Osteoblast (primary cell): ENCODE measurements around the gene CBLIF. TPM values are rescaled to one million over a fixed set of nuclear protein-coding genes. Genes with fewer than 3 reads are reported as not detected.

Source experiments
- DNase-seq: peaks from one replicate; pipeline ENCODE4 v3.0.0; 2011; ENCODE audit warnings: low spot score, mixed read lengths; ENCODE audit not compliant: insufficient read length; ENCODE audit errors: missing footprints
- H2AFZ ChIP-seq: 2 replicates; pipeline ENCODE4 v1.6.0; 2011; ENCODE audit warnings: mild to moderate bottlenecking, low read length
- H3K27ac ChIP-seq: 2 replicates; pipeline ENCODE4 v1.5.1; 2011; ENCODE audit warnings: mild to moderate bottlenecking, low read depth, low read length, moderate library complexity
- H3K27me3 ChIP-seq: 2 replicates; pipeline ENCODE4 v1.6.0; 2012; ENCODE audit warnings: mild to moderate bottlenecking, control low read depth, inconsistent platforms, low read length, moderate library complexity; ENCODE audit not compliant: insufficient read depth
- H3K36me3 ChIP-seq: 2 replicates; pipeline ENCODE4 v1.5.1; 2011; ENCODE audit warnings: mild to moderate bottlenecking, low read length, control low read depth, moderate library complexity; ENCODE audit not compliant: insufficient read depth
- H3K4me1 ChIP-seq: 2 replicates; pipeline ENCODE4 v1.5.1; 2011; ENCODE audit warnings: mild to moderate bottlenecking, low read length, control low read depth, moderate library complexity; ENCODE audit not compliant: insufficient read depth
- H3K4me2 ChIP-seq: 2 replicates; pipeline ENCODE4 v1.6.0; 2011; ENCODE audit warnings: mild to moderate bottlenecking, low read length; ENCODE audit not compliant: insufficient read depth
- H3K4me3 ChIP-seq: fragments of 200-600 bp; sonication (generic); 3 replicates; pipeline ENCODE4 v1.5.1; 2012; ENCODE audit warnings: mild to moderate bottlenecking, low read length, inconsistent platforms; ENCODE audit not compliant: insufficient read depth
- H3K79me2 ChIP-seq: 2 replicates; pipeline ENCODE4 v1.6.0; 2012; ENCODE audit warnings: mild to moderate bottlenecking, low read length, control low read depth, inconsistent platforms; ENCODE audit not compliant: insufficient read depth
- H3K9me3 ChIP-seq: 2 replicates; pipeline ENCODE4 v1.5.1; 2011; ENCODE audit warnings: low read depth, low read length, control low read depth
- H4K20me1 ChIP-seq: 2 replicates; pipeline ENCODE4 v1.6.0; 2012; ENCODE audit warnings: mild to moderate bottlenecking, low read length, control low read depth; ENCODE audit not compliant: insufficient read depth
- CTCF ChIP-seq: IDR thresholded peaks from 2 replicates; pipeline ENCODE4 v1.5.1; 2011; ENCODE audit warnings: mild to moderate bottlenecking, low read depth, low read length, moderate library complexity; ENCODE audit errors: extremely low read depth
- total RNA-seq: library from RNA; depleted of rRNA; stranded (reverse); fragments of >200 nt; gene quantifications from 2 replicates; pipeline ENCODE4 v1.2.3, GENCODE V29; 2012

Gene CBLIF
- total RNA-seq, 1 donor, result not detected

- Histone ChIP-seq H3K4me2 (no peak overlapping the region), H3K27me3 (no peaks in the 10 kb centered on the region), H3K36me3 (no peaks in the 10 kb centered on the region), H3K27ac (no peak overlapping the region), H3K79me2 (no peaks in the 10 kb centered on the region), H2AFZ (no peak overlapping the region), H3K9me3 (no peaks in the 10 kb centered on the region), H3K4me3 (no peak overlapping the region), H4K20me1 (no peaks in the 10 kb centered on the region), H3K4me1 (no peaks in the 10 kb centered on the region)
- TF ChIP-seq CTCF, result no peak
- DNase-seq, result no peak
Observed at GRCh38 chr11:59842316-59842715, 3.0 kb downstream of the CBLIF start.

GRCh38 chr11:59841514-59841913 lies 3.8 kb downstream of the CBLIF start:
- H3K4me2 ChIP-seq, result no peak overlapping the region
- no peak overlapping the region for H3K27ac ChIP-seq
- no peak for TF ChIP-seq CTCF
- no peak overlapping the region for H3K4me3 ChIP-seq
- H3K79me2 ChIP-seq, result no peaks in the 10 kb centered on the region
- H3K36me3 ChIP-seq, result no peaks in the 10 kb centered on the region
- H2AFZ ChIP-seq, result no peak overlapping the region
- no peaks in the 10 kb centered on the region for H3K9me3 ChIP-seq
- no peaks in the 10 kb centered on the region for H3K27me3 ChIP-seq
- H4K20me1 ChIP-seq, result no peaks in the 10 kb centered on the region
- H3K4me1 ChIP-seq, result no peaks in the 10 kb centered on the region
- DNase-seq, result no peak

GRCh38 chr11:59839615-59840014 lies 5.7 kb downstream of the CBLIF start:
- no peaks in the 10 kb centered on the region for H3K79me2 ChIP-seq
- no peaks in the 10 kb centered on the region for H3K36me3 ChIP-seq
- no peaks in the 10 kb centered on the region for H3K9me3 ChIP-seq

GRCh38 chr11:59833602-59834001 lies 11.7 kb downstream of the CBLIF start:
- Histone ChIP-seq H4K20me1 (no peaks in the 10 kb centered on the region), H3K79me2 (no peaks in the 10 kb centered on the region), H3K27me3 (no peaks in the 10 kb centered on the region), H2AFZ (no peak overlapping the region), H3K4me1 (no peaks in the 10 kb centered on the region), H3K27ac (no peak overlapping the region), H3K4me3 (no peak overlapping the region), H3K36me3 (no peaks in the 10 kb centered on the region), H3K9me3 (no peaks in the 10 kb centered on the region), H3K4me2 (no peak overlapping the region)
- DNase-seq, result no peak
- TF ChIP-seq CTCF, result no peak

More at GRCh38 chr11:59839615-59840014, 5.7 kb downstream of the CBLIF start:
- H3K4me2 ChIP-seq, result no peak overlapping the region
- no peaks in the 10 kb centered on the region for H4K20me1 ChIP-seq
- TF ChIP-seq CTCF, result no peak
- H3K4me3 ChIP-seq, result no peak overlapping the region
- no peak overlapping the region for H3K27ac ChIP-seq
- H3K4me1 ChIP-seq, result no peaks in the 10 kb centered on the region
- H3K27me3 ChIP-seq, result no peaks in the 10 kb centered on the region
- DNase-seq, result no peak
- H2AFZ ChIP-seq, result no peak overlapping the region
